ENCODE results near the gene ELFN2. TPM values are rescaled to one million over a fixed set of nuclear protein-coding genes. Genes with fewer than 3 reads are reported as not detected.

ELFN2 gene, protein sequence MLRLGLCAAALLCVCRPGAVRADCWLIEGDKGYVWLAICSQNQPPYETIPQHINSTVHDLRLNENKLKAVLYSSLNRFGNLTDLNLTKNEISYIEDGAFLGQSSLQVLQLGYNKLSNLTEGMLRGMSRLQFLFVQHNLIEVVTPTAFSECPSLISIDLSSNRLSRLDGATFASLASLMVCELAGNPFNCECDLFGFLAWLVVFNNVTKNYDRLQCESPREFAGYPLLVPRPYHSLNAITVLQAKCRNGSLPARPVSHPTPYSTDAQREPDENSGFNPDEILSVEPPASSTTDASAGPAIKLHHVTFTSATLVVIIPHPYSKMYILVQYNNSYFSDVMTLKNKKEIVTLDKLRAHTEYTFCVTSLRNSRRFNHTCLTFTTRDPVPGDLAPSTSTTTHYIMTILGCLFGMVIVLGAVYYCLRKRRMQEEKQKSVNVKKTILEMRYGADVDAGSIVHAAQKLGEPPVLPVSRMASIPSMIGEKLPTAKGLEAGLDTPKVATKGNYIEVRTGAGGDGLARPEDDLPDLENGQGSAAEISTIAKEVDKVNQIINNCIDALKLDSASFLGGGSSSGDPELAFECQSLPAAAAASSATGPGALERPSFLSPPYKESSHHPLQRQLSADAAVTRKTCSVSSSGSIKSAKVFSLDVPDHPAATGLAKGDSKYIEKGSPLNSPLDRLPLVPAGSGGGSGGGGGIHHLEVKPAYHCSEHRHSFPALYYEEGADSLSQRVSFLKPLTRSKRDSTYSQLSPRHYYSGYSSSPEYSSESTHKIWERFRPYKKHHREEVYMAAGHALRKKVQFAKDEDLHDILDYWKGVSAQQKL
- 1 to 10 TPM; 1.2 to 5.8 (median 1.4) TPM for total RNA-seq (2021; fragmentation: NEBNext Ultra II Directional; extraction: Animal tissue kit (Norgen Biotek cat#: 25700))
- long read RNA-seq, result 0 reads

DNA sequence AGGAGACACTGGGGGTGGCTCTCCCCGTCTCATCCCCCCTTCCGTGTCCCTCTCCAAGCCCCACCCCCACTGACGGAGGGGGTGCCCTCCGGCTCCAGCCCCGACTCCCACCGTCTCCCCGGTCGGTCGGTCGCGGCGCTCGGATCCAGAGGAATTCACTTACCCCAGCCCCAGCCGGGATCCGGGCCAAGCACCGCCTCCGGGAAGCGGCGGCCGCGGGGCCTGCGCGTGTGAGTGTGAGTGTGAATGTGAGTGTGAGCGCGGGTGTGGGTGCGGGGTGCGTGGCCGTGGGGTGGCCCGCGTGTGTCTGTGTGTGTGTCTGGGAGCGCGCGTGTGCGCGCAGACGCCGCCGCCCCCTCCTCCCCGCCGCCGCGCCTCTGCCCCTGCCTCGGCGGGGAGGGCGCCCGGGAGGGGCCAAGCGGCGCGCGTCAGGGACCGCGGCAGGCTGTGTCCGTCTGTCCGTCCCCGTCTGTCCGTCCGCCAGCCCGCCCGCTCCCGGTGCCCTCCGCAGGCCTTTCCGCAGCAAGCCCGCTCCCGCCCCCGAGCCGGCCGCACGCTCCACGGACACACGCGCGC, at the start of gene ELFN2:
ELFN2 (minus strand) TSS at position 345 of the 576 bp plus-strand sequence. CDS start 51,945 bp downstream, outside the sequence.
- H3K27me3 Mint-ChIP-seq (ENCODE audit: insufficient read depth), result peaks cover 21% of the 10 kb centered on the region
- H3K36me3 Mint-ChIP-seq (ENCODE audit: low read depth), result no peaks in the 10 kb centered on the region

DNA sequence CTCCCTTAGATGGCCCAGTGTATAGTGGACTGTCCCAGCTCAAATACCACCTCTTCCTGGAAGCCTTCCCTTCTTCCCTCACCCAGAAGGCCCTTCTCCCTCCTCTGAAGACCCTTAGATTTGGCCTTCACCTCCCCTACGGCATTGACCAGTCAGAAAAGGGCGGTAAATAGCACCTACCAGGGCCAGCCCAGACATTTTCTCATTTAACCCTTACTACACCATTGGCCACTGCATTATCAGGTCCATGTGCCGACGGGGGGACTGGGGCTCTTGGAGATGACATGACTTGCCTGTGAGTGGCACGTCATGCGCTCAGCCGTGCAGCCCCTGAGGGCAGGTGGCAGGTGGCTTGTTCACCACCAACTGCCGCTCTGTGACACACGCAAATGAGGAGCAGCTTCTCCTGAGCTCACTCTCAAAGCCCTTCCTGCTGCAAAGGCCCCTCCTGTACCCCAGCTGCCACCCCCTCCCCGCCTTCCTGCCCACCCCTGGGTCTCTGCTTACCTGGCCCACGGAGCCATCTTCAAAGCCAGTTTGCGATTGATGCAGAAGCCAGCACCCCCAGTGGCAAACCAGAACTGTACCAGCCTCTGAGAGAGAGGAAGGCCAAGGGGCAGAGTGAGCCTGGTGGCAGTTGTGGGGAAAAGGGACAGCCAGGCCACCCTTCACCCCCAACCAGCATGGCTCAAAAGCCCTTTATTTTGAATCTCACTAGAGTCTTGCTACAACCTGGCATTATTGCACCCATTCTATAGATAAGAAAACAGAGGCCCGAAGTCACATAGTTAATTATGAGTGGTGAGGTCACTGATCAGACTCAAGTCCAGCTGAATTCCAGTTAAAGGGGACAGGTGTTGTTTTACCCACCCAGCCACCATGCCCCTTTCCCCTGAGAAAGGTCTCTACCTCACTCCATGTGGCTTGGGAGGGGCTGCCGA, 49.4 kb upstream of the ELFN2 start:
- Mint-ChIP-seq H3K27me3 (ENCODE audit: insufficient read depth) (peaks cover 21% of the 10 kb centered on the region), H3K27ac (no peak overlapping the region), H3K36me3 (ENCODE audit: low read depth) (no peaks in the 10 kb centered on the region), H3K4me3 (no peak overlapping the region), H3K9me3 (no peaks in the 10 kb centered on the region), H3K4me1 (ENCODE audit: low read depth) (no peaks in the 10 kb centered on the region; the same call in 1 of the 2 replicates)
- no peak for DNase-seq
- TF ChIP-seq, protein P1, sequence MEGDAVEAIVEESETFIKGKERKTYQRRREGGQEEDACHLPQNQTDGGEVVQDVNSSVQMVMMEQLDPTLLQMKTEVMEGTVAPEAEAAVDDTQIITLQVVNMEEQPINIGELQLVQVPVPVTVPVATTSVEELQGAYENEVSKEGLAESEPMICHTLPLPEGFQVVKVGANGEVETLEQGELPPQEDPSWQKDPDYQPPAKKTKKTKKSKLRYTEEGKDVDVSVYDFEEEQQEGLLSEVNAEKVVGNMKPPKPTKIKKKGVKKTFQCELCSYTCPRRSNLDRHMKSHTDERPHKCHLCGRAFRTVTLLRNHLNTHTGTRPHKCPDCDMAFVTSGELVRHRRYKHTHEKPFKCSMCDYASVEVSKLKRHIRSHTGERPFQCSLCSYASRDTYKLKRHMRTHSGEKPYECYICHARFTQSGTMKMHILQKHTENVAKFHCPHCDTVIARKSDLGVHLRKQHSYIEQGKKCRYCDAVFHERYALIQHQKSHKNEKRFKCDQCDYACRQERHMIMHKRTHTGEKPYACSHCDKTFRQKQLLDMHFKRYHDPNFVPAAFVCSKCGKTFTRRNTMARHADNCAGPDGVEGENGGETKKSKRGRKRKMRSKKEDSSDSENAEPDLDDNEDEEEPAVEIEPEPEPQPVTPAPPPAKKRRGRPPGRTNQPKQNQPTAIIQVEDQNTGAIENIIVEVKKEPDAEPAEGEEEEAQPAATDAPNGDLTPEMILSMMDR (IDR thresholded peaks at IDR 0.05), result no peak

More for the DNA sequence above, at the start of gene ELFN2:
- no peak for DNase-seq
- Mint-ChIP-seq H3K9me3 (no peaks in the 10 kb centered on the region), H3K4me1 (ENCODE audit: low read depth) (peaks cover 42% of the 10 kb centered on the region), H3K27ac (no peak within 1 kb of the TSS), H3K4me3 (peak within 1 kb of the TSS; percentile 78)
- TF ChIP-seq, protein P1 (IDR thresholded peaks at IDR 0.05), result no peak

DNA sequence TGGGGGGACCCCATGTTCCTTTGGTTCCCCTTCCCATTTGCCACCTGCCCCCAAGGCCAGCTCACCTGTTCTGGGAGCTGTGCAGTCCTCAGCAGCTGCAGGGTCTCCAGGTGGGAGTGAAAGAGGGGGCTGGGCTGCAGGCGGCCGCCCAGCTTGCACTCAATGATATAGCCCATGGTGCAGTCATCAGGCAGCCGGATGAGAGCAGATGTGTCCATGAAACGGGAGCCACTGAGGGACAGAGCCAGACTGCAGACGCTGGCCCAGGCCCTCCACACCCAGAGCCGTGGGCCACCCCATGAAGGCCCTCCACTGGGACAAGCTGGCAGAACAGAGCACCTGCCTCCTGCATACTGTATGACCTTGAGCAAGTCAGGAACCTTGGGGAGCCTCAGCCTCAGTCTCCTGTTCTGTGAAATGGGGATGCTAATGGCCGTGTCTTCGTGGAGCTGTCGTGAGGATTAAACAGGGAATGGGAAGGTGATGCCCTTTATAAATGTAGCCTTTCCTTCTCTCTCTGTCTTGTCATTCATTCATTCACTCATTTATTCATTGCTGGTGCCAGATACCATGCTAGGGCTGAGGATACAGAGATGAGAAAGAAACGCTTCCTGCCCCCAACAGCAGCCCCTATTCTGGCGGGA, 47.3 kb upstream of the ELFN2 start:
- Mint-ChIP-seq H3K4me1 (ENCODE audit: low read depth) (no peaks in the 10 kb centered on the region; the same call in 1 of the 2 replicates), H3K27me3 (ENCODE audit: insufficient read depth) (peaks cover 26% of the 10 kb centered on the region), H3K9me3 (no peaks in the 10 kb centered on the region), H3K4me3 (no peak overlapping the region), H3K27ac (no peak overlapping the region), H3K36me3 (ENCODE audit: low read depth) (no peaks in the 10 kb centered on the region)
- TF ChIP-seq, protein P1 (IDR thresholded peaks at IDR 0.05), result no peak
- no peak for DNase-seq

DNA sequence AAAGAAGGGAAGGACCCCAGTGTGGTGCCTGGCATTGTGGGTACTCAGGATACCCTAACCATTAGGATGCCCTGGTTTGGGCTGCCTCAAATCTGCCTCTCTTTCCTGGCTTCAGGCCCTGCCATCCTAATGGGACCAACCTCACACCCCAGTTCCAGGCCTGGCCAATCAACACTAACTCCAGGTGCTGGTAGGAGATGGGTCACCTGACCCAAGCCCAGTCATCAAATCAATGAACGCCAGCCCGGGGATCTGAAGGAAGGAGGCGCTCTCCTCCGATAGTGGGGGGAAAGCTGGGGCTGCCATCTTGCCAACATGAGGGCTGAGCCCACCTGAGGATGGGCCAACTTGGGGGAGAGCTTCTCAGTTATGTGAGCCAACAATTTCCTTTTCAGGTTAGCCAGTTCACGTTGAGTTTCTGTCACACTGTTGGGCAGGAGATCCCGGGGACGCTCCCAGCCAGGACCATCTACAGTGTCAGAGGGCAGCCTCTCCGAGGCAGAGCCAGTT, 46.2 kb upstream of the ELFN2 start:
- TF ChIP-seq, protein P1 (IDR thresholded peaks at IDR 0.05), result no peak
- no peaks in the 10 kb centered on the region for H3K9me3 Mint-ChIP-seq
- H3K27ac Mint-ChIP-seq, result no peak overlapping the region
- peaks cover 20% of the 10 kb centered on the region for H3K27me3 Mint-ChIP-seq (ENCODE audit: insufficient read depth)
- H3K4me3 Mint-ChIP-seq, result no peak overlapping the region
- H3K4me1 Mint-ChIP-seq (ENCODE audit: low read depth), result no peaks in the 10 kb centered on the region; the same call in 1 of the 2 replicates
- no peaks in the 10 kb centered on the region for H3K36me3 Mint-ChIP-seq (ENCODE audit: low read depth)
- no peak for DNase-seq
